Psoas muscle (tissue), 8 donors: Measurements from ENCODE around the gene SFN. TPM values are rescaled to one million over a fixed set of nuclear protein-coding genes. Genes with fewer than 3 reads are reported as not detected.
A peak's percentile ranks its signal among the peaks of the same experiment; 100 is the strongest.

Experiments
- ATAC-seq, 4 donors: fragments of 200-7000 bp; cut with Tn5 transposase; one replicate each; pipeline ENCODE4 v1.9.1; 2020; ENCODE audit warnings: moderate library complexity in 3 of 4, mild to moderate bottlenecking in 2 of 4
- DNase-seq, 2 donors: peaks; one replicate each; pipeline ENCODE4 v3.0.0-alpha.2; 2020
- H3K27ac ChIP-seq: fragments of 200-600 bp; one replicate; pipeline ENCODE4 v1.8.0; 2022
- H3K27me3 ChIP-seq, 3 donors: fragments of 200-600 bp in 1 of 3; one replicate each; pipeline versions ENCODE4 v1.6.1 to v1.8.0; 2013 to 2022; ENCODE audit warnings: low read length in 2 of 3, mild to moderate bottlenecking in 2 of 3, moderate library complexity in 1 of 3; ENCODE audit not compliant: insufficient read depth in 3 of 3
- H3K36me3 ChIP-seq, 2 donors: fragments of 200-600 bp in 1 of 2; one replicate each; pipeline versions ENCODE4 v1.6.1 to v1.8.0; 2013 to 2022; ENCODE audit warnings: low read depth in 1 of 2, mild to moderate bottlenecking in 1 of 2, moderate library complexity in 1 of 2; ENCODE audit not compliant: insufficient read depth in 1 of 2
- H3K4me1 ChIP-seq: fragments of 200-600 bp; one replicate; pipeline ENCODE4 v1.8.0; 2022
- H3K4me3 ChIP-seq: fragments of 200-600 bp; one replicate; pipeline ENCODE4 v1.8.0; 2022; ENCODE audit warnings: mild to moderate bottlenecking
- H3K9me3 ChIP-seq: fragments of 200-600 bp; one replicate; pipeline ENCODE4 v1.8.0; 2022
- CTCF ChIP-seq: fragments of 200-600 bp; IDR thresholded peaks from one replicate; pipeline ENCODE4 v1.8.0; 2022; ENCODE audit warnings: antibody characterized with exemption
- WGBS, 3 donors: extraction: QIAGEN DNeasy Blood & Tissue Kit; methylation state at CpG; one replicate each; pipeline versions ENCODE4 v1.1.6 to v1.1.7; 2013; 5-methylcytosine and 5-hydroxymethylcytosine counted together
- intact Hi-C, 2 donors: fragments of 100-400 bp; cut with DNase I; formaldehyde crosslinking; loops; one replicate each; pipeline versions ENCODE4 v1.11.0 to v1.14.2; 2022
- polyA plus RNA-seq, 3 donors: library from polyadenylated mRNA; stranded (reverse); fragments of 200-250 nt; gene quantifications; one replicate each; pipeline ENCODE4 v1.2.3, GENCODE V29; 2013
- total RNA-seq, 4 donors: library from RNA; stranded (reverse); fragmentation: NEBNext Ultra II Directional in 2 of 4; extraction: Animal tissue kit (Norgen Biotek cat#: 25700) in 2 of 4; gene quantifications; one replicate each; pipeline versions ENCODE4 v1.2.1 to v1.2.4, GENCODE V29; 2021 to 2023
- donor health status: healthy with polysubstance abuse.
- donor health status: DM: no; HTN: no; CAD: no; lungs with moderate emphysema.
- donor health status: Bipolar disorder and iron deficiency.
- donor health status: healthy.
- donor health status: DM: yes; HTN: yes; CAD: no.
- donor health status: DM: no; HTN: no; CAD: no.
- donor health status: DM: no; HTN: no; CAD: no.
- donor health status: DM: yes; HTN: yes; CAD: no.

The SFN gene
- total and polyA plus RNA-seq, 7 donors, result 0.05 to 26.7 (median 0.35) TPM

- ATAC-seq (no peak), DNase-seq (no peak)
- Histone ChIP-seq H3K9me3 (no peaks in the 10 kb centered on the region), H3K27ac (no peak overlapping the region), H3K27me3 (no peaks in the 10 kb centered on the region), H3K36me3 (peaks cover 12 to 79% of the 10 kb centered on the region in 2 donors), H3K4me1 (peaks cover 16% of the 10 kb centered on the region), H3K4me3 (no peak overlapping the region)
- intact Hi-C loops, result loop anchor here in 1 of 2 donors (5.0 kb wide), 1 partner anchor 42 kb away; no protein-coding TSS in a partner anchor
- WGBS, 3 donors, result 92 to 94% (median 94%) methylated on average over 13 of the region's 13 CpGs
- no peak for TF ChIP-seq CTCF
These were observed 31.3 kb downstream of the SFN start for GRCh38 chr1:26894263-26894662.

DNA sequence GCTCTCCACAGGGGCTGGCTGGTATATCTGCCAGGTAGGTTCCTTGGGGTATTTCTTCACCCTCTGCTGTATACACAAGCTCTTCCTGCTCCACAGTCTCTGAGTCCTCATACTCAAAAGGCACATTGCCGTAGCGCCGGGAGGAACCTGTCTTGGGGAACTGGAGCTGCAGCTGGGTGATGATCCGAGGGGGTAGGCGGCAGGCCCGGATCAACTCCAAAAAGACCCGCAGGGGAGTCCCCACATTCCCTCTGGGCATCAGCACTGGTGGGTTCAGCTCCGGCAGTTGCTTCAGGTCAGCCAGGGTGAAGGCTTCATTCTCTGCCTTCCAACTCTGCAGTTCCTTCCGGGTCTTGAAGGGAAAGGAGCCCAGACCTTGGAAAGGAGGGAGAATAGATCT is 34.4 kb downstream of the SFN start:
- 88 to 92% (median 90%) methylated on average over 9 of the region's 9 CpGs for WGBS, 3 donors
- no peak for DNase-seq
- no peak overlapping the region for H3K27ac ChIP-seq
- ATAC-seq, result no peak
- peaks cover 21% of the 10 kb centered on the region for H3K4me1 ChIP-seq
- H3K36me3 ChIP-seq, result peaks cover 12 to 66% of the 10 kb centered on the region in 2 donors
- H3K9me3 ChIP-seq, result no peaks in the 10 kb centered on the region
- no peak for TF ChIP-seq CTCF
- intact Hi-C loops, result no loop called here
- H3K4me3 ChIP-seq, result no peak overlapping the region
- H3K27me3 ChIP-seq, result no peaks in the 10 kb centered on the region

DNA sequence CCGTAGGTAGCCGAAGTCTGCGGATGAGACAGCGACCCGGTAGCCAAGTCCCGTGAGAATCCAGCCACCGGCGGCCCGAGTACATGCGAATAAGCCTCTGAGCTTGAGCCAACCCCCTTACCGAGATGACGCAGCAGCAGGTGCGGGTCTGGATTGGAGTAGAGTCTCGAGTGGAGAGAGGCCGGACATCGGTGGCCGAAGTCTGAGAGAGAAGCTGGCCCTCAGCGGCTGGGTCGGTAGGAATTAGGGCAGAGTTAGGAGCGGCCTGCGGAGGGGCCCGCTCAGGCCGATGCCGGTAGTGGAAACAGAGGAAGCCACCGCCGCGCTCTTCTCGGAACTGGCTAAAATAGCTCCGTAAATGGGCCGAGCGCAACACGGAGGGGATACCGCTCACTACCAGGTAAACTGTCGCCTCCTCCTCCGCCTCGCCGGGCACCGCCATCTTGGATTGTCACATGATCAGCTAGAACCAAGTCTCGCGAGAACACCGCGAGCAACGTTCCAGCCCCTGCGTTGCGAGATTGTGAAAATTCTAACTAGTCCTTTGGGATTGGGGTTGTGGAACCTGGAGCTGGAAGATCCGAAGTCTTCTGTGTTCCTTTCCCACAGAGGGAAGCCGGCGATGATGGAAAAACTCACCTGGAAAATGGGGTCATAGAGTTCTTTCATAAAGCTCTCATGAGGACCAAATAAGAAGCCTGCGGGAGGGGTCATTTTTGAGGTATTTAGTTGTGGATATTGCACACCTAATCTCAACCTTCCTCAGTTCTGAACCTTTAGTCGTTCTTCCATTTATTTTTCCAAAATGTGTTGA is 37.3 kb downstream of the SFN start, which contains the start of gene GPATCH3:
Gene GPATCH3, minus strand, starts transcription at position 467 of the 814 bp plus-strand sequence. Its CDS starts 25 bp downstream, at position 442.
- intact Hi-C loops, result no loop called here
- DNase-seq (peak; percentile 91 to 96), ATAC-seq (peak; percentile 92 to 99 (median 93))
- no peak for TF ChIP-seq CTCF
- peak within 1 kb of the TSS; percentile 81 for H3K4me3 ChIP-seq
- no peaks in the 10 kb centered on the region for H3K9me3 ChIP-seq
- H3K4me1 ChIP-seq, result peaks cover 21% of the 10 kb centered on the region
- peak within 1 kb of the TSS; percentile 78 for H3K27ac ChIP-seq
- peaks cover 7 to 37% of the 10 kb centered on the region in 2 donors for H3K36me3 ChIP-seq
- H3K27me3 ChIP-seq, result no peaks in the 10 kb centered on the region
- WGBS, 3 donors, result 0% methylated on average over 47 to 50 of the region's 50 CpGs

DNA sequence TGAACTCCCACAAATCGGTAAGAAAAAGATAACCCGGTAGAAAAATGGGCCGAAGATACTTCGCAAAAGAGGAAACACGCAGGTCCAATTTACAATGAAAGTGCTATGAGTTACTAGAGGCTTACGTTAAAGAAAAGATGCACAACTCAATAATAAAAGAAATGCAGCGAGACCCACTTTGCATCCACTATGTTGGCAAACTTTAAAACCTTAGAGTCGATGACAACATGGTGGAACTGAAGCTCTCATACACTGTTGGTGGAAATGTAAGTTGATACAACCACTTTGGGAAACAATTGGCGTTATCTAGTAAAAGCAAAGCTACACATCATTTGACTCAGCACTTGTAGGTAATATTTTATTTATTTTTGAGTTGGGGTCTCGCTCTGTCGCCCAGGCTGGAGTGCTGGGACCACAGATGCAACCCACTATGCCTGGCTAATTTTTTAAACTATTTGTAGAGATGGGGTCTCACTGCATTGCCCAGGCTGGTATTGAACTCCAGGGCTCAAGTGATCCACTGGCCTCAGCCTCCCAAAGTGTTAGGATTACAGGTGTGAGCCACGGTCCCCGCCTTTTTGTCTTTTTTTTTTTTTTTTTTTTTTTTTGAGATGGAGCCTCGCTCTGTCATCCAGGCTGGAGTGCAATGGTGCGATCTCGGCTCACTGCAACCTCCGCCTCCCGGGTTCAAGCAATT is 38.0 kb downstream of the SFN start:
- DNase-seq (no peak), ATAC-seq (peak in 2 of 4 donors; percentile 27 to 29)
- Histone ChIP-seq H3K27me3 (no peaks in the 10 kb centered on the region), H3K36me3 (peaks cover 6 to 30% of the 10 kb centered on the region in 2 donors), H3K9me3 (no peaks in the 10 kb centered on the region), H3K4me3 (peak overlapping the region; percentile 81), H3K4me1 (peaks cover 18% of the 10 kb centered on the region), H3K27ac (peak overlapping the region; percentile 78)
- 64 to 70% (median 64%) methylated on average over 18 of the region's 18 CpGs for WGBS, 3 donors
- TF ChIP-seq CTCF, result no peak
- intact Hi-C loops, result no loop called here
